Natural killer cell (primary cell): Measurements from ENCODE around the gene WDR36. TPM values are rescaled to one million over a fixed set of nuclear protein-coding genes. Genes with fewer than 3 reads are reported as not detected.
A peak's percentile ranks its signal among the peaks of the same experiment; 100 is the strongest.

ENCODE experiments used
- ATAC-seq, 3 donors: fragments of 150-1000 bp in 2 of 3; fragments of 200-7000 bp in 1 of 3; cut with Tn5 transposase; 1 replicate in 1 of 3; 2 replicates in 2 of 3; pipeline ENCODE4 v1.10.0; 2021; ENCODE audit warnings: mild to moderate bottlenecking in 2 of 3, moderate library complexity in 2 of 3
- DNase-seq, 2 donors: peaks; one replicate each; pipeline versions ENCODE4 v3.0.0 to v3.0.0-alpha.2; 2013 to 2021; ENCODE audit warnings: mixed read lengths in 1 of 2
- H3K27ac ChIP-seq: one replicate; pipeline ENCODE4 v1.5.1; 2013; ENCODE audit warnings: mild to moderate bottlenecking, low read length
- H3K27me3 ChIP-seq: one replicate; pipeline ENCODE4 v1.6.1; 2013; ENCODE audit warnings: low read length; ENCODE audit not compliant: control insufficient read depth, insufficient read depth
- H3K36me3 ChIP-seq: one replicate; pipeline ENCODE4 v1.6.1; 2013; ENCODE audit warnings: low read length; ENCODE audit not compliant: control insufficient read depth, insufficient read depth
- H3K4me1 ChIP-seq: one replicate; pipeline ENCODE4 v1.6.1; 2013; ENCODE audit warnings: low read length; ENCODE audit not compliant: control insufficient read depth, insufficient read depth
- H3K4me3 ChIP-seq: one replicate; pipeline ENCODE4 v1.5.1; 2013; ENCODE audit warnings: low read length
- H3K9me3 ChIP-seq: one replicate; pipeline ENCODE4 v1.6.1; 2013; ENCODE audit warnings: low read length; ENCODE audit not compliant: control insufficient read depth, insufficient read depth
- H3K27ac Mint-ChIP-seq, 2 donors: one replicate each; pipeline ENCODE4 v1.8.0; 2022; ENCODE audit warnings: mild to moderate bottlenecking in 2 of 2, mixed read lengths in 2 of 2, moderate library complexity in 1 of 2
- H3K27me3 Mint-ChIP-seq, 2 donors: one replicate each; pipeline ENCODE4 v1.8.0; 2022; ENCODE audit warnings: low read depth in 2 of 2, mixed read lengths in 2 of 2
- H3K36me3 Mint-ChIP-seq: one replicate; pipeline ENCODE4 v1.8.0; 2022; ENCODE audit warnings: mixed read lengths
- H3K4me1 Mint-ChIP-seq, 2 donors: one replicate each; pipeline ENCODE4 v1.8.0; 2022; ENCODE audit warnings: mixed read lengths in 2 of 2
- H3K4me3 Mint-ChIP-seq: one replicate; pipeline ENCODE4 v1.8.0; 2022; ENCODE audit warnings: mild to moderate bottlenecking, moderate library complexity, mixed read lengths
- H3K9me3 Mint-ChIP-seq, 2 donors: one replicate each; pipeline ENCODE4 v1.8.0; 2022; ENCODE audit warnings: mixed read lengths in 2 of 2
- CTCF ChIP-seq: fragments of 200-600 bp; IDR thresholded peaks from one replicate; pipeline ENCODE4 v1.8.0; 2022; ENCODE audit warnings: antibody characterized with exemption
- WGBS: methylation state at CpG from one replicate; pipeline ENCODE4 v1.1.7; 2013; ENCODE audit warnings: missing lambda C conversion rate; ENCODE audit not compliant: insufficient coverage; 5-methylcytosine and 5-hydroxymethylcytosine counted together
- intact Hi-C: fragments of 100-400 bp; cut with micrococcal nuclease; formaldehyde crosslinking; loops from one replicate; pipeline ENCODE4 v1.14.2; 2022
- total RNA-seq, 4 donors: library from RNA; stranded (reverse); fragments of 120-200 nt in 1 of 4; gene quantifications; one replicate each; pipeline versions ENCODE4 v1.2.3 to v1.2.4, GENCODE V29; 2013 to 2022

Gene WDR36
- total RNA-seq, 3 donors from 2014 or later (not counting 1 experiment from before 2014, with no cell fraction given), result 23.0 to 24.8 (median 23.9) TPM

- H3K4me1 ChIP-seq, result no peaks in the 10 kb centered on the region
- ATAC-seq, result no peak
- no peak for TF ChIP-seq CTCF
- Mint-ChIP-seq H3K9me3 (no peaks in the 10 kb centered on the region), H3K36me3 (no peaks in the 10 kb centered on the region), H3K4me3 (no peak overlapping the region), H3K27me3 (peaks cover 0 to 6% of the 10 kb centered on the region in 2 donors), H3K4me1 (no peaks in the 10 kb centered on the region), H3K27ac (no peak overlapping the region)
- no peak overlapping the region for H3K4me3 ChIP-seq
- intact Hi-C loops, result no loop called here
- no peaks in the 10 kb centered on the region for H3K36me3 ChIP-seq
- no peak overlapping the region for H3K27ac ChIP-seq
- DNase-seq, result no peak
- peaks cover 2% of the 10 kb centered on the region for H3K9me3 ChIP-seq
- H3K27me3 ChIP-seq, result peaks cover 5% of the 10 kb centered on the region
- 80% methylated on average over 1 of the region's 2 CpGs for WGBS
These were observed 32.0 kb upstream of the WDR36 start for GRCh38 chr5:111060169-111060568.

GRCh38 chr5:111061618-111062017 lies 30.5 kb upstream of the WDR36 start:
- H3K27me3 Mint-ChIP-seq, result peaks cover 3 to 6% of the 10 kb centered on the region in 2 donors
- Histone ChIP-seq H3K4me3 (no peak overlapping the region), H3K27ac (no peak overlapping the region), H3K36me3 (no peaks in the 10 kb centered on the region), H3K9me3 (peaks cover 2% of the 10 kb centered on the region), H3K27me3 (peaks cover 9% of the 10 kb centered on the region), H3K4me1 (no peaks in the 10 kb centered on the region)
- H3K4me1 Mint-ChIP-seq, result no peaks in the 10 kb centered on the region
- H3K9me3 Mint-ChIP-seq, result no peaks in the 10 kb centered on the region
- no peak overlapping the region for H3K4me3 Mint-ChIP-seq
- TF ChIP-seq CTCF, result no peak
- intact Hi-C loops, result no loop called here
- no peaks in the 10 kb centered on the region for H3K36me3 Mint-ChIP-seq
- no peak overlapping the region for H3K27ac Mint-ChIP-seq
- ATAC-seq (no peak), DNase-seq (no peak)

GRCh38 chr5:111063709-111064322 lies 28.3 kb upstream of the WDR36 start:
- Histone ChIP-seq H3K4me1 (no peaks in the 10 kb centered on the region), H3K36me3 (no peaks in the 10 kb centered on the region), H3K27ac (no peak overlapping the region), H3K9me3 (peaks cover 2% of the 10 kb centered on the region), H3K4me3 (no peak overlapping the region), H3K27me3 (peaks cover 18% of the 10 kb centered on the region)
- no peak overlapping the region for H3K27ac Mint-ChIP-seq
- H3K4me3 Mint-ChIP-seq, result no peak overlapping the region
- H3K9me3 Mint-ChIP-seq, result no peaks in the 10 kb centered on the region
- H3K4me1 Mint-ChIP-seq, result no peaks in the 10 kb centered on the region
- intact Hi-C loops, result no loop called here
- peak in 1 of 2 donors; percentile 14 for DNase-seq
- no peaks in the 10 kb centered on the region for H3K36me3 Mint-ChIP-seq
- WGBS, result 68% methylated on average over 3 of the region's 3 CpGs
- TF ChIP-seq CTCF, result no peak
- no peak for ATAC-seq
- H3K27me3 Mint-ChIP-seq, result peaks cover 19 to 23% of the 10 kb centered on the region in 2 donors
